GM19438 (cell line): Measurements from ENCODE around the gene RPH3AL.
"Not testable (repeated sequence)": the region's sequence is repeated elsewhere in the genome, so short reads cannot be mapped to it uniquely, and the experiment has no call there.

ENCODE experiments used
- ATAC-seq: cut with Tn5 transposase; IDR thresholded peaks from one replicate; pipeline ENCODE4 v1.9.1; 2021; ENCODE audit warnings: low read depth; ENCODE audit not compliant: unreplicated experiment

RPH3AL gene

GRCh38 chr17:320809-321385 is 31.7 kb downstream of the RPH3AL start:
- no peak for ATAC-seq

GRCh38 chr17:320139-320538 is 32.5 kb downstream of the RPH3AL start:
- no peak for ATAC-seq

GRCh38 chr17:319266-319665 is 33.3 kb downstream of the RPH3AL start:
- ATAC-seq: no peak

GRCh38 chr17:317070-317469 is 35.5 kb downstream of the RPH3AL start:
- not testable (repeated sequence) for ATAC-seq

- not testable (repeated sequence) for ATAC-seq
Measured at GRCh38 chr17:315399-315798, 37.2 kb downstream of the RPH3AL start.

GRCh38 chr17:314614-314944 is 38.0 kb downstream of the RPH3AL start:
- not testable (repeated sequence) for ATAC-seq

- no peak for ATAC-seq
Measured at GRCh38 chr17:313911-314613, 38.5 kb downstream of the RPH3AL start.

- no peak for ATAC-seq
Measured at GRCh38 chr17:313231-313630, 39.4 kb downstream of the RPH3AL start.

GRCh38 chr17:312476-313148 is 40.0 kb downstream of the RPH3AL start:
- ATAC-seq: no peak

GRCh38 chr17:311119-311782 is 41.4 kb downstream of the RPH3AL start:
- no peak for ATAC-seq

GRCh38 chr17:310111-311010 is 42.2 kb downstream of the RPH3AL start:
- no peak for ATAC-seq

GRCh38 chr17:309361-309888 is 43.2 kb downstream of the RPH3AL start:
- no peak for ATAC-seq

GRCh38 chr17:307741-308507 is 44.7 kb downstream of the RPH3AL start:
- ATAC-seq: no peak

GRCh38 chr17:307295-307691 is 45.3 kb downstream of the RPH3AL start:
- ATAC-seq: no peak

GRCh38 chr17:306536-307294 is 45.9 kb downstream of the RPH3AL start:
- ATAC-seq: no peak

- no peak for ATAC-seq
Measured at GRCh38 chr17:306116-306515, 46.5 kb downstream of the RPH3AL start.

GRCh38 chr17:305090-305976 is 47.3 kb downstream of the RPH3AL start:
- no peak for ATAC-seq

GRCh38 chr17:304461-304860 is 48.1 kb downstream of the RPH3AL start:
- no peak for ATAC-seq
